GM20000 (cell line): ENCODE measurements around the gene TMEM26.

Experiments used
- DNase-seq: peaks from one replicate; pipeline ENCODE4 v3.0.0; 2012; ENCODE audit warnings: low spot score
- TF ChIP-seq, protein P1 (sequence below): IDR thresholded peaks from 2 replicates; pipeline ENCODE4 v1.5.1; 2012; ENCODE audit warnings: mild to moderate bottlenecking, control low read depth; ENCODE audit errors: extremely low read depth, missing control alignments

Gene TMEM26

GRCh38 chr10:61452655-61453641, at the start of gene TMEM26:
TSS of gene TMEM26 (minus strand) at chr10:61453381. CDS start at chr10:61453081, 300 bp downstream.
- TF ChIP-seq, protein P1, sequence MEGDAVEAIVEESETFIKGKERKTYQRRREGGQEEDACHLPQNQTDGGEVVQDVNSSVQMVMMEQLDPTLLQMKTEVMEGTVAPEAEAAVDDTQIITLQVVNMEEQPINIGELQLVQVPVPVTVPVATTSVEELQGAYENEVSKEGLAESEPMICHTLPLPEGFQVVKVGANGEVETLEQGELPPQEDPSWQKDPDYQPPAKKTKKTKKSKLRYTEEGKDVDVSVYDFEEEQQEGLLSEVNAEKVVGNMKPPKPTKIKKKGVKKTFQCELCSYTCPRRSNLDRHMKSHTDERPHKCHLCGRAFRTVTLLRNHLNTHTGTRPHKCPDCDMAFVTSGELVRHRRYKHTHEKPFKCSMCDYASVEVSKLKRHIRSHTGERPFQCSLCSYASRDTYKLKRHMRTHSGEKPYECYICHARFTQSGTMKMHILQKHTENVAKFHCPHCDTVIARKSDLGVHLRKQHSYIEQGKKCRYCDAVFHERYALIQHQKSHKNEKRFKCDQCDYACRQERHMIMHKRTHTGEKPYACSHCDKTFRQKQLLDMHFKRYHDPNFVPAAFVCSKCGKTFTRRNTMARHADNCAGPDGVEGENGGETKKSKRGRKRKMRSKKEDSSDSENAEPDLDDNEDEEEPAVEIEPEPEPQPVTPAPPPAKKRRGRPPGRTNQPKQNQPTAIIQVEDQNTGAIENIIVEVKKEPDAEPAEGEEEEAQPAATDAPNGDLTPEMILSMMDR: no peak
- no peak for DNase-seq

DNA sequence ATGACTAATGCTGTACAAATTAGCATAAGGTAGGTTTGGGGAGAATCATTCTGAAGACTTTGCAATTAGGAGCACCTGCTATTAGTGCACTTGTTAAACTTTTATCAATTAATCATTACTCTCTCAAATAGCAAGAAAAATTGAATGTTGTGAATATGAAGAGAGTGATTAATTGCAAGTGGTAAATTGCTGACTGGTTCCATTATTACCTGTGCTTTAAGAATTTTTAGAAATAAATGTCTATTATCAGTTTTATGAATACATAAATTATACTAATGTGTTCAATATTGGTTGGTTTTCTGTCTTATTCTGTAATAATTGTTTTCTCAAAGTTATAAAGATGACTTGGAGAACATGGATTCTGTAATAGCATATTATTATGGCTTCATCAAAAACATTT, 47.3 kb upstream of the TMEM26 start:
- TF ChIP-seq, protein P1: no peak

DNA sequence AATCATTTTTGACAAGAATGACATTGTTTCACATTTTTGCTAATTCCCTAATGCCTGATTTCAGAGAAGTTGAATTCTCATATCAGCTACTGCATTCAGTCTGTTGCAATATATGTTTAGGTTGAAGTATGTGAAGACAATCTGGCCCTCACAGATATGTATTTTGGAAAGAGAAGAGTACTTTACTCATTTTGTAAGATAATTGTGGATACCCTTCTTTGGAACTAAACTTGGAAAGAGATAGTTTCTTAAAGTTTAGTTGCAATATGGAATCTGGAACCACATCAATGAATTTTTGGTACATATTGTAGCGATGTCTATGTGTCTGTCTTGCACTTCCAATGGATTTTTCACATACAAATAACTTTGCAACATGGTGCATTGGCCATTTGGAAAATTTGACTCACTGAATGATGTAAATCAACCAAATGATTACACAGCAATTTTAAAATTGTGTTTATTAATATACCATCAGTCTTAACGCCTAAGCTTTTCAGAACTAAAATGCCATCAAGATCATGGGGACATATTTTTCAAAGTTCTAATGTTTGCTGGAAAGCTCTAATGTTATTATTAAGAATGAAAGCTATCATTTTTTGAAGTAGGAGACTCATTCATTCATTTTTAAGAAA, 39.3 kb upstream of the TMEM26 start:
- no peak for DNase-seq
- TF ChIP-seq, protein P1: no peak

More for the DNA sequence above, 47.3 kb upstream of the TMEM26 start:
- DNase-seq: no peak

- TF ChIP-seq, protein P1: no peak
- no peak for DNase-seq
Measured at GRCh38 chr10:61487506-61487905, 34.3 kb upstream of the TMEM26 start.

GRCh38 chr10:61486738-61487396, 33.7 kb upstream of the TMEM26 start:
- DNase-seq: no peak
- TF ChIP-seq, protein P1: no peak

DNA sequence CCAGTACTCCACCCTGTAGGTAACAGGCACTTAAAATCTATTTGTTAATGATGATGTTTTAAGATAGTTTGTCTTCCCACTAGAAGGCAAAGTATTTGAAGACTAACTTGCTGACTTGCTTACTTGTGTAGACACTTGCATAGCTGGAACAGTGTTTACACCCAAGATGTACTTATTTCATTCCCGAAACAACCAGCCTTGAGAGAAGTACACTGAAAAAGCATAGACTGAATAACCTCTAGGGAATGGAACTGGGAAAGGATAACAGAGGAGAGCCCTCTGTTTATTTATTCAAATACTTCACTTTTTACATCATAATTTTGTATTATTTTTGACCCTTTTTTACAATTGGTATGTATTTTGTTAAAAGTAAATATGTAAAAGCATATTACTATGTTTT, 33.1 kb upstream of the TMEM26 start:
- DNase-seq: no peak
- TF ChIP-seq, protein P1: no peak
